Subcutaneous abdominal adipose tissue (tissue), 5 donors: ENCODE data around the gene FAM89B.

Experiments used
- H3K27ac ChIP-seq: one replicate; pipeline ENCODE4 v1.7.0; 2013; ENCODE audit warnings: low read depth, mild to moderate bottlenecking, inconsistent platforms, low read length, moderate library complexity
- H3K27me3 ChIP-seq, 5 donors: one replicate each; pipeline ENCODE4 v1.7.0; 2013; ENCODE audit warnings: low read length in 5 of 5, inconsistent platforms in 1 of 5; ENCODE audit not compliant: control insufficient read depth in 5 of 5, insufficient read depth in 4 of 5
- H3K36me3 ChIP-seq, 5 donors: one replicate each; pipeline ENCODE4 v1.7.0; 2013; ENCODE audit warnings: low read length in 5 of 5; ENCODE audit not compliant: control insufficient read depth in 5 of 5, insufficient read depth in 5 of 5
- H3K4me1 ChIP-seq, 5 donors: one replicate each; pipeline ENCODE4 v1.7.0; 2013; ENCODE audit warnings: low read length in 5 of 5, mild to moderate bottlenecking in 3 of 5, moderate library complexity in 1 of 5; ENCODE audit not compliant: control insufficient read depth in 5 of 5, insufficient read depth in 5 of 5
- H3K4me3 ChIP-seq, 5 donors: one replicate each; pipeline ENCODE4 v1.7.0; 2013; ENCODE audit warnings: low read length in 5 of 5, low read depth in 1 of 5
- H3K9ac ChIP-seq, 5 donors: one replicate each; pipeline ENCODE4 v1.7.0; 2013; ENCODE audit warnings: low read length in 5 of 5, mild to moderate bottlenecking in 4 of 5, moderate library complexity in 3 of 5
- H3K9me3 ChIP-seq, 5 donors: one replicate each; pipeline ENCODE4 v1.7.0; 2013; ENCODE audit warnings: low read length in 5 of 5; ENCODE audit not compliant: control insufficient read depth in 5 of 5
- donor health status: healthy.
- donor health status: healthy.
- donor health status: healthy.
- donor health status: healthy.
- donor health status: healthy.

The FAM89B gene

GRCh38 chr11:65549096-65549495, 23.2 kb upstream of the FAM89B start:
- H3K4me1 ChIP-seq = peaks cover 0 to 23% (median 6%) of the 10 kb centered on the region in 5 donors
- H3K9ac ChIP-seq = no peak overlapping the region
- no peaks in the 10 kb centered on the region for H3K9me3 ChIP-seq
- H3K36me3 ChIP-seq = peaks cover 0 to 53% (median 34%) of the 10 kb centered on the region in 5 donors
- H3K4me3 ChIP-seq = no peak overlapping the region
- no peaks in the 10 kb centered on the region for H3K27me3 ChIP-seq
- H3K27ac ChIP-seq = no peak overlapping the region

GRCh38 chr11:65551572-65552387, 20.6 kb upstream of the FAM89B start:
- no peaks in the 10 kb centered on the region for H3K27me3 ChIP-seq
- no peaks in the 10 kb centered on the region for H3K9me3 ChIP-seq
- H3K9ac ChIP-seq = no peak overlapping the region
- H3K36me3 ChIP-seq = peaks cover 0 to 46% (median 27%) of the 10 kb centered on the region in 5 donors
- H3K4me1 ChIP-seq = peaks cover 3 to 36% (median 30%) of the 10 kb centered on the region in 5 donors
- H3K4me3 ChIP-seq = no peak overlapping the region
- H3K27ac ChIP-seq = no peak overlapping the region

GRCh38 chr11:65552388-65552951, 19.9 kb upstream of the FAM89B start:
- peaks cover 0 to 44% (median 25%) of the 10 kb centered on the region in 5 donors for H3K36me3 ChIP-seq
- no peaks in the 10 kb centered on the region for H3K27me3 ChIP-seq
- H3K4me1 ChIP-seq = peaks cover 3 to 41% (median 37%) of the 10 kb centered on the region in 5 donors
- no peak overlapping the region for H3K9ac ChIP-seq
- H3K4me3 ChIP-seq = no peak overlapping the region
- H3K9me3 ChIP-seq = no peaks in the 10 kb centered on the region
- H3K27ac ChIP-seq = no peak overlapping the region

DNA sequence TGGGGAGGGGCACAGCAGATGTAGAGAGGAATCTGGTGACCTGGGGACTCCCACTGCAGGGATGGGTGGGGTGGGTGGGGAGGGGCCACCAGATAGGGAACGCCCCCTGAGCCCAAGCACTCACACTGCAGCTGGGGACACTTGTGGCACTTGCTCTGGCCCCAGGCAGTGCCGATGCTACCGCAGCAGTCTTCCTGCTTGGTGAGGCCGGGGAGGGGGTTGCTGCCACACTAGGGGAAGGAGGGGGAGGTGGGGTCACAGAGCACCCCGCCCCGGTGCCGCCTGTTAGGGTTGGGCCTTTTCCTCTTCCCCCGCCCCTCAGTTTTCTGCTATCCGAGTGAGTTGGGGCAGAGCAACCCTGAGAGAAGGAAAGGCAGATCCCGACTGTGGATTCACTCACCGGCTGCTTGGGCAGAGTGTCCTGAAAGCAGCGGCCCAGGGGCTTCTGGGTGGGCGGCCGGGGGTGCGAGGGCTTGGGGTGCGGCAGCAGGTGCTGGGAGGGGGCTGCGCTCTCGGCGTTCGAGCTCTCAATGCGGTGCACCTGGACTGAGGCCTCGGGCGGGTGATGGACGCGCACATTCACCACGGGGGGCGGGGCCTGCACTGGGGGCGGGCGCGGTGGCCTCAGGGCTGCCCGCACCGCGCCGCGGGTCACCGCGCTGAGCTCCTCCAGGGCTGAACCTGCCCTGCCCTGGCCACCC, 18.9 kb upstream of the FAM89B start:
- Histone ChIP-seq H3K36me3 (peaks cover 0 to 34% (median 25%) of the 10 kb centered on the region in 5 donors), H3K4me1 (peaks cover 3 to 43% (median 38%) of the 10 kb centered on the region in 5 donors), H3K9me3 (no peaks in the 10 kb centered on the region), H3K27me3 (no peaks in the 10 kb centered on the region), H3K4me3 (no peak overlapping the region), H3K27ac (no peak overlapping the region), H3K9ac (no peak overlapping the region)

DNA sequence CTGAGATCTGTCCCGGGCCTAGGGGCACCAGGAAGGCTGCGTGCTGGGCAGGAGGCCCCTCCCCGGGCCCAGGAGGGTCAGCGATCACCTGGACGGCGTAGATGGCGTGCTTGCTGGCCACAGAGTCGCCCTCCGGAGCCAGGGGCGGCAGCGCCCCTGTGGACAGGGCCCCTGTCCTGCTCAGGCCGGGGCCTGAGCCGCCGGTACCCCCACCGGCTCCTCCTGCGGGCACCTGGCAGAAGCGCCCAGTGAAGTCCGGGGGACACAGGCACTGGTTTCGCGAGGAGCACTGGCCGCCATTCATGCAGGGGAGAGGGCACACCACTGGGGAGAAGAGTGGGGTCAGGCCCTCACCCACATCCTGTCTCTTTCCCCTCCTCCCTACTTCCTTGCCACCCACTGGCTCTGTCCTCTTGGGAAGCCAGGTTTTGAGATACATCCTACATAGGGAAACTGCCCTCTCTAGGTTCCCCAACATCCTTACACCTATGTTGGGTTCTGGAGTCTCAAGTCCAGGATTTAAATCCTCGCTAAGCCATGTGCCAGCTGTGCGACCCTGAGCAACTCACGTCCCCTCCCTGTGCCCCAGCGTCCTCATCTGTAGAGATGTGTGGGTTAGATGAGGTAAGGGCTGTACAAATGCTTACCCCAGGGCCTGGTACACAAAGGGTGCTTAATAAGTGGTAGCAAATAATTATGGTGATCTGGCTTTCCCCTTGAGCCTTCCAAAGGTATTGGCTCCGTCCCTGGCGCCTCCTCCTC, 18.1 kb upstream of the FAM89B start:
- H3K27ac ChIP-seq = no peak overlapping the region

GRCh38 chr11:65554842-65555430, 17.4 kb upstream of the FAM89B start:
- no peaks in the 10 kb centered on the region for H3K9me3 ChIP-seq
- H3K27me3 ChIP-seq = no peaks in the 10 kb centered on the region
- peaks cover 0 to 22% (median 17%) of the 10 kb centered on the region in 5 donors for H3K36me3 ChIP-seq
- no peak overlapping the region for H3K4me3 ChIP-seq
- H3K27ac ChIP-seq = peak overlapping the region; percentile 23
- H3K4me1 ChIP-seq = peaks cover 5 to 58% (median 52%) of the 10 kb centered on the region in 5 donors
- H3K9ac ChIP-seq = peak overlapping the region in 4 of 5 donors; percentile 28 to 53 (median 37)

More for the DNA sequence above, 18.1 kb upstream of the FAM89B start:
- Histone ChIP-seq H3K27me3 (no peaks in the 10 kb centered on the region), H3K9ac (peak overlapping the region in 2 of 5 donors; percentile 28 to 53), H3K9me3 (no peaks in the 10 kb centered on the region), H3K36me3 (peaks cover 0 to 26% (median 17%) of the 10 kb centered on the region in 5 donors), H3K4me3 (no peak overlapping the region), H3K4me1 (peaks cover 5 to 51% (median 45%) of the 10 kb centered on the region in 5 donors)

DNA sequence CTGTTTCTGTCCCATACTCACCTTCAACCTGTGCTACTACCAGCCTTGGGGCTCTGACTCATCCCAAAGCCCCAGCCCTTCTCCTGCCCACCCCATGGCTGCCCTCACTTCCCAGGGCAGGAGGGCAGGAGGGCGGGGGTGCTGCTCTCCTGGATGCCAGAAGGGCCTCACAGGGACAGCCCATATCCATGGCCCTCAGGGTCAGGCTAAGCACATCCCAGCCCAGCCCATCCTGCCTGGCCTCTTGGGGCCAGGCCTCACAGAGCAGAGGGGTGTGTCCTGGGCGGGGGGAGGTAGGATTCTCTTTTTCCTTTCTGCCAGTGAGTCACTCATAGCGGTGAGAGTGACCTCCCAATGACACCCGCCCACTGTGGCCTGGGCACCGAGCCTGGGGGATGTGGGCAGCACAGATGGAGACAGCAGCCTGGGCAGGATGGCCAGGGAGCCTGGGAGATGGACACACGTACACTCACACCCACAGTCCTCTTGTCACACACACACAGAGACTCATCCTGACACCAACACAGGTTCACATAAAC, 16.6 kb upstream of the FAM89B start:
- H3K4me1 ChIP-seq = peaks cover 7 to 66% (median 60%) of the 10 kb centered on the region in 5 donors
- H3K27me3 ChIP-seq = no peaks in the 10 kb centered on the region
- no peaks in the 10 kb centered on the region for H3K9me3 ChIP-seq
- H3K27ac ChIP-seq = peak overlapping the region; percentile 74
- peaks cover 0 to 21% (median 17%) of the 10 kb centered on the region in 5 donors for H3K36me3 ChIP-seq
- H3K4me3 ChIP-seq = no peak overlapping the region
- peak overlapping the region in 3 of 5 donors; percentile 32 to 53 (median 42) for H3K9ac ChIP-seq

DNA sequence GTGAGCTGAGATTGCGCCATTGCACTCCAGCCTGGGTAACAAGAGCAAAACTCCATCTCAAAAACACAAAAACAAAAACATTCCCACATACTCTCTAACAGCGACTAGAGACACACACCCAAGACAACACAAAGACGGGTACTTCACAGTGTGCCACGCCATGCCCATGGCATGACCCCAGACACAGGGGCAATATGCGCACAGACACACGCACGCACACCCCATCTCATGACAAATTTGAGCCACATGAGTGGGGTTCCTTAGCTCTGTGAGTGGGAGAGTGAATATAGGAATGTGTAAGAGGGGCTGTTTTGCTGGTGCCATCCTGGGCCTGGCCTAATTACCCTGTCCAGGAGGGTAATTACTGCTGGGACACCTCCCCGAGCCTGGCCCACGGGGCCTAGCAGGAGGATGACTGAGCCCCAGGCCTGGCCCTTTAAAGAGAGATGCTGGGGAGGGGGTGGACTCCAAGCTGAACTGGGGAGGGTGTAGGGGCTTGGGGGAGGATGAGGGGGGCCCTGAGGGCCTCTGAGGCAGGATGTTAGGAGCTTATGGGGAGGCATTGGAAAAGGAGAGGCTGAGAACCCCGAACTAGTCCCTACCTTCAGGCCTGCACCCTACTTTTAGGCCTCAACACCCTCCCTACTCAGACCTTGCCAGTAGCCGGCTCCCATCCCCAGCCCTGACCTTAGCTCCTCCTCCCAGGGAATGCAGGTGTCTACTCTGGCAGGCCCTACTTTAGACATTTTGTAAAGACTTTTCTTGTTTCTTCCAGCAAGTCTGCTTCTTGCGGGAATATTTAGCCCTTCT, 15.7 kb upstream of the FAM89B start:
- H3K9ac ChIP-seq = peak overlapping the region in 3 of 5 donors; percentile 72 to 77 (median 73)
- H3K36me3 ChIP-seq = peaks cover 0 to 13% (median 8%) of the 10 kb centered on the region in 5 donors
- H3K4me1 ChIP-seq = peaks cover 7 to 67% (median 64%) of the 10 kb centered on the region in 5 donors
- peak overlapping the region; percentile 48 to 65 (median 57) for H3K4me3 ChIP-seq
- H3K9me3 ChIP-seq = no peaks in the 10 kb centered on the region
- H3K27me3 ChIP-seq = no peaks in the 10 kb centered on the region
- H3K27ac ChIP-seq = peak overlapping the region; percentile 74
